GM19025 (cell line): ENCODE results near the gene SNCB.

ENCODE experiments used
- ATAC-seq: cut with Tn5 transposase; IDR thresholded peaks from one replicate; pipeline ENCODE4 v1.9.1; 2021; ENCODE audit warnings: mild to moderate bottlenecking, low read depth, moderate library complexity; ENCODE audit not compliant: unreplicated experiment

The SNCB gene

GRCh38 chr5:176579323-176579722 is 51.0 kb downstream of the SNCB start:
- ATAC-seq, result no peak

GRCh38 chr5:176578391-176578808 is 51.9 kb downstream of the SNCB start:
- no peak for ATAC-seq

- ATAC-seq, result no peak
Observed at GRCh38 chr5:176577312-176578176, 52.8 kb downstream of the SNCB start.

GRCh38 chr5:176575488-176576422 is 54.6 kb downstream of the SNCB start:
- no peak for ATAC-seq

GRCh38 chr5:176575066-176575465 is 55.3 kb downstream of the SNCB start:
- no peak for ATAC-seq

- no peak for ATAC-seq
Observed at GRCh38 chr5:176574297-176574591, 56.1 kb downstream of the SNCB start.

GRCh38 chr5:176573564-176574296 is 56.6 kb downstream of the SNCB start:
- ATAC-seq, result no peak
